ENCODE results near the gene SMIM24.

Gene SMIM24

DNA sequence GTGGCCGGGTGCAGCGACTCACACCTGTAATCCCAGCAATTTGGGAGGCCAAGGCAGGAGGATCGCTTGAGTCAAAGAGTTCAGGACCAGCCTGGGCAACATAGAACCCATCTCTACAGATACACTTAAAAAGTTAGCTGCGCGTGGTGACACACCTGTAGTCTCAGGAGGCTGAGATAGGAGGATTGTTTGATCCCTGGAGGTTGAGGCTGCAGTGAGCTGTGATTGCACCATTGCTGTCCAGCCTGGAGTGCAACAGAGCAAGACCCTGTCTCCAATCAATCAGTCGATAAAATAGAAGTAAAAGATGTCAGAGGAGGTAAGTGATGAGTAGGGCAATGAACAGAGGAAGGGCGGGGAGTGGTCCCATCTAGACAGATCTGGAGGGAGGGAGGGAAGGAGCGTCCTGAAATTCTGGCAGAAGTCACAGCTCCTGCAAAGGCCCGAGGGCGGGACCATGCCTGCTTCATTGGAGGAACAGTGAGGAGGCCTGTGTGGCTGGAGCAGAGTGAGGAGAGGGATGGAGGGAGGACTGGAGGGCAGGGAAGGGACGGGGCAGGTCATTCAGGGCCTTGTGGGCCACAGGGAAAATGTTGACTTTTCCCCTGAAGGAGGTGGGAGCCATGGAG is 9.7 kb downstream of the SMIM24 start:
- no peak for DNase-seq

DNA sequence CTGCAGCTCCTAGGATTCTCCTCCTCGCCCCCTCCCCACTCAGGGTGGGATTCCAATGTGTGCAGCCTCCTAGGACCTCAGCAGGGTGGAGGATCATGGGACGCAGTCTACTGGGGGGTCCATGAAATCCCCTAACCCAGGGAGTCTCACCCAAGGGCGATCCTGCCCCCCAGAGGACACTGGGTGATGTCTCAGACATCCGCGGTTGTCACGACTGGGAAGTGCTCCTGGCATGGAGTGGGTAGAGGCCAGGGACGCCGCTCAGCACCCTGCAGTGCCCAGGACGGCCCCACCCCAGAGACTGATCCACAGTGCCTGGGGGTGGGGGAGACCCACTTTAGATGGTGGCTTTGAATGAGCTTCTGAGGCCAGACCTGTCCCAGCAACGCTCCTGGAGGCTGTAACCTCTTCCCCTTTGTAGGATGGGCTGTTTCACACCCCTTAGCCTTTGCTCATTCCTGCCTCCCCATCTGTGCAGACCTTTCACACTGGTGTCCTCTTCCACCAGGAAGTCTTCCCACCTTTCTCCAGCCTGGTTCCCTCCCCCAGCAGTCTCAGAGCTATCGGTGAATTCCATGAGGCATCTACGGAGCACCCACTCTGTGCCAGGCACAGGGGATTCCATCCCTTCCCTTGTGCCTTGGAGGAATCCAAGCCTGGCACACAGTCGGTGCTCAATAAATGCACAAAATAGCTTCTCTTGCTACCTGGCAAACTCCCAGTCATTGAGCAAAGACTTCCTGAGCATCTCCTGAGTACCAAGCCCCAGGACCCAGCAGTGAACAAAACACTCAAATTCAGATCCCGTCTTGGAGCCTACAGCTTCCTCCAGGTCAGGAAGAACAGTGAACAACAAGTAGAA is 10.5 kb downstream of the SMIM24 start:
- DNase-seq, result no peak

DNA sequence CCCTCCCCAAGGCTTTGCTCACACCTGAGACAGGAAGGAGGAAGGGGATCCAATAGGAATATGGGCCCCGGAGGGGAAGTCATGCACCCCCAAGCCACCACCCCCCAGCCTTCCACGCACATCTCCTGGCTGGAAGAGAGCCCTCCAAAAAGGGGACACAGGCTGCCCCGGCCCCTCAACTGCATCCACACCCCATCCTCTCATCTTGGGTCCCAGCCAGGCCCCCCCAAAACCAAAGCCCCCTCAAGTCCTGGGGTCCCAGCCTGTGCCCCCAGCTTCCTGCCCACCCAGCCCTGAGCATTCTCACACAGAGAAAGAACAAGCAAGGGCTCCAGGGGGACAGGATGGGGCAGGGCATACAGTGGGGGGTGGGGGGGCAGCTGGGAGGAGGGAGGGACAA is 12.1 kb downstream of the SMIM24 start:
- no peak for DNase-seq

DNA sequence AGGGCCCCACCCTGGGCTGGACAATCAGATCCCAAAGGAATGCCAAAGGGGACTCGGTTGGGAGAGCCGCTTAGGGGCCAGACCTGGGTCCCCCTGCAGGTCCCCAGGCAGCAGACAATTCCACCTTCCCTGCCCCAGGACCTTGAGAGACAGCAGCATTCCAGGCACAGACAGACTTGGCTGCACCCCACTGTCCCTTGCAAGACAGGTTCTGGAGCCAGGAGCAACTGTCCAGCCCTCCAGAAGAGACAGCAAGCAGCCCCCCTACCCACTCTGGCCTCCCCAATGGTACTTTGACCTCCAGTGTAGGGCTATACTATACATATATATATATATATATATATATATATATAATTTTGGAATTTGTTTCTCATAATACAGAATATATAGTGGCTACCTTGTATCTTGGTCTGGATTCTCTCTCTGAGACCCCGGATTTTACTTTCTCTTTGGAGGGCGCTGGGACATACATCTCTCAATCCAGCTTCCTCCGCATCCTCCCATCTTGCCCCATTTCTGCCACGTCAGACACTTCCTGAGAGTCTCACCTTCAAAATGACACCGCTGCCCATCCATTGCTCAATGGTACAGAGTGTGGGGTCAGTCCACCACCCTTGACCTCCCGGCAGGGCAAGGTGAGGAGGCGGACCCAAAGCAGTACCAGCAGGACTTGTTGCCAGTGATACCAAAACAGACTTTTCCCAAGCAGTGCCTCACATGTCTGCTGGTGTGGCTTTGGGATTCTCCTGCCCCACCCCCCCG is 12.7 kb downstream of the SMIM24 start:
- no peak for DNase-seq

DNA sequence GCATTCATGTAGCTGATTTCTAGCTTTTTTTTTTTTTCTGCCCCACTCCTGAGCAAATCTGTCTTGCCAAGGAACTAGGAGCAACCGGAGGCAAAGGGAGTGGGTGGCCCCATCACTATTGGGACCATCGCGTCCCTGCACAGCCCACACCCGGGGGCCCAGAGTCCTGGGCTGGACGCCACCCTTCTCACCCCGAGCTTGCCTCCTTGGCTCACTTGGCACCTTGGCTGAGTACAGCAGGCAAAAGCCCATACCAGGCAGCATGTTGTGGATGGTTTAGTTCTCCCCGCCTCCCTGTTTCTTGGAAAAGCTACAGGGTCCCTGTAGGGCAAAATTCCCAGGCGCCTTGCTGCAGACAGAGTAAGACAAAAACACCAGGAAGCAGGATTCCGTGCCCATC is 13.7 kb downstream of the SMIM24 start:
- no peak for DNase-seq

DNA sequence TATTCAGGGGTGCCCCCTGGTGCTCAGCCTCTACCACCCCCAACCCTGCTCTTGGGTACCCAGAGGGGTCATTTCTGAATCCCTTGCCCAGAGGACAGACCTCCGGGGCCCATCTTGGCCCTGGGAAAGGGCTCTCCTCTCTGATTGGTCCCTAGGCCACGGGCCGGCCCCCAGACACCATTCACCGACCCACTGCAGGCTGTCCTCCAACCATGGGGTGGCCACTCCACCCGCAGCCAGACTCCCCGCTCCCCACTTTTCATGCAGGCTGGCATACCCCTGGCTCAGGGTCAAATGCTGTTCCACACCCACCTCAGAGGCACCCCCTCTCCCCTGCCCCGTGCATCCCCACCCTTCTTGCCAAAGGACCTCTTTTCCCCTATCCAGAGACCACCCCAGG is 14.8 kb downstream of the SMIM24 start:
- DNase-seq, result no peak

DNA sequence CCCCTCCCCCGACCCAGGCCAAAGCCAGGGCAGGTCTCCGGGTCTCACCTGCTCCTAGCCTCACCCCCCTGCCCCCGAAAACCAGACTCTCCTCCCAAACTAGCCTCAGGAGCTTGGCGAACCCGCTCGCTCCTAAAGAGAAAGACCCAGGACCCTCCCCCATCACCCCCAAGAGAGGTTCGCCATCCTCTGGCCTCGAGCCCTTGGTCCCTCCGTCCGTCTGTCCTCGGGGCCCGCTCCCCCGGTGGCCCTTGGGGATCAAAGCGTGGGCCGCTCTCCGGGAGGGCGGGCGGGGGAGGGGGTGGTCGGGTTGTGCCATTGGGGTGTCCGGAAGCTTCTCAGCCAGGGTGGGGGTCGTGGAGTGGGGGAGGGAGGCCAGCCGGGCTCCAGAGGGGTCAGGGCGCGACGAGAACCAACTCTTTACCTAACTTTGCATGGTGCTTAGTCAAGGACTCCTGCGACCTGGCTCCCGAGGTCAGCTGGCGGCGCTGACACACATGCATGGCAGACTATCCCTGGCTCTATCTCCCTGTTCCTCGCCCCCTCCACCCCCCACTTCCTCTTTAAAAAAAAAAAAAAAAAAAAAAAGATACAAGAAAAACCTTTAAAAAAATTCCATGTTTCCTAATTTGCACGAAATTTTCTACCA is 15.6 kb downstream of the SMIM24 start:
- no peak for DNase-seq

DNA sequence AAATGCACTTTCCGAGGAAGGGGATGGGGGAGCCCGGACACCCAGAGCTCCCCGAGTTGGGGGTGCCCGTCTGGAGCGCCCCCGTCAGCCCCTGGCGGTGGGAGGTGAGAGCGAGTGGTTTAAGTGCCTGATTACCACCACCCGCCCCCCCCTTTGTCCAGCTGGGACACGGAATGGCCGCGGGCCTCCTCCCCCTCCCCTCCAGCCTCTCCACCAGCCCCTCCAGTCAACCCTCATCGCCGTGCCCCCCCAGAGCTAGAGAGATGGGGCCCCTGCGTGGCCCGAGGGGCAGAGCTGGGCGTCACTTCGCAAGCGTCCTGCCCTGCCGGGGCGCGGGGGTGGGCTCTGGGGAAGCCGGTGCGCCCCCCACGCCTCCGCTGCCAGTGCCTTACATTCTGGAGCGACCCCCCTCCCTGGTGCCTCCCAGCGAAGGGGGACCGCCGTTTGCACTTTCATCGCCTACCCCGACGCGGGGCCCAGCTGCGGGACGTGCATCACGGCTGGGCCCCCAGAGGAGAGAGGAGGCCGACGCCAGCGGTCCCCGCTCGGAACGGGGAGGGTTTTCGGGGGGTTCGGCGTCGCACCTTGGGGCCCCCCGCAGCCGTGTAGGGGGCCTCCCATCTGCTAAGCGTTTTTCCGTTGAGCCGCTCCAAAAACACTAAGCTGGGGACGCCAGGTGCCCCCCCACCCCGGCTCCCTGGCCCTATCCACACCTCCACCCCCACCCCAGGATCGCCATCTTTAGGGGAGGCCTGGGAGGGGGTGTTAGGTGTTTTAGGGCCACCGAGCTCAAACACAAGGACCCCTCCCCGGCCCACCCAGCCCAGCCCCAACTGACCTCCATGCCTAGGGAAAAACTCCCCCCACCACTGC is 16.4 kb downstream of the SMIM24 start:
- DNase-seq, result no peak

DNA sequence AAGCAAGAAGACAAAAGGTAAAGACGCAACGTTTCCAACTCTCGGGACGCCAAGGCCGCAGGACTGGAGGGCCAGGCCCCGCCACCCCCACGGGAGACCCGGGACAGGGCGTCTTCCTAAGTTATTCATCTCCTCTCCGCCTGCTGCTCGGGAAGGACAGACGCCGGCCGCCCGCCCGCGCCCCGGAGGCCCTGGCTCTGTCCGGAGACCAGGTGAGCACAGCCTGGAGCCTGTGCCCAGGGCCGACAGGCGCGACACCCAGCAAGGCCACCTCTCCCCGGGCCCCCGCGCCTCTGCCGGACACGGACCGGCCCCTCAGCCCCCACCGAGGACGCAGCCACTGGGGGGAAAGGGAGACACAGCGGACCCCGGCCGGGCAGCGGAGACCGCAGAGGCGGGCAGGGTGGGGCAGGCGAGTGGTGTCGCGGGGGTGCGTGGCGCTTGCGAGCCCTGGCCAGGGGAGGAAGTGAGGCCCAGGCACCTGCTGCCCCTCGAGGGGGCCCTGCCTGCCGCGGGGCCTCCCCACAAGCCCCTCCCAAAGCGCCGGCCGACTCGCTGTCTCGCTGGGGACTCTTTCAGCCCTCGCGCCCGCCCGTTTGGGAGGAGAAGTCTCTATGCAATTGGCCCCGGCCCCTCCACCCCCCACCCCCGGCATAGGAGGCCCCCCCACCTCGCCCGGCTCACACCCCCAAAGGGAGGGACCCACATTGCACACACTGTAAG is 17.2 kb downstream of the SMIM24 start:
- DNase-seq, result no peak

DNA sequence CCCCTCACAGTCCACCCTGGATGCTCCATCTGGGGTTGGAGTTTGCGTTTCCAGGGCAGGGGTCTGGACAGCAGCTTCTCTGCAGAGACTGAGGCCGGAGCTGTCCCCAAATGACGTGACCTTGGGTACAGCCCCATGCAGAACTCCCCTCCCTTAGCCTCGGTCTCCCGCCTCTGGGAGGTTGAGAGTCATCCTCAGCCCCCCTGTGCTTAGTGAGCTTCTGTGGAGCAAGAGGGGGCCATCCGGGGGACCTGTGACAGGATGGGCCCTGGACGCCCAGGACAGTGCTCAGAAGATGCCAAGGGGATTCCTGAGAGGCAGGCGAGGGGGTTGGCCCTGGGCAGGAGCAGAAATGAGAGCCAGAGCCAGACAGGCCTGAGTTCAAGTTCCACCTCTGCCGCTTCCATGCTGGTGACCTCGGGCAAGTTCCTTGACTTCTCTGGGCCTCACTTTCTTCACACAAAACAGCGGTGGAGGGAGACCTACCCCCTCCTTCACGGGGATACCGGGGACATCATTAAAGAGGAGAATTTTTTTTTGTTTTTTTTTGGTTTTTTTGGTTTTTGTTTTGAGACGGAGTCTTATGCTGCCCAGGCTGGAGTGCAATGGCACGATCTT is 20.3 kb downstream of the SMIM24 start:
- no peak for DNase-seq

DNA sequence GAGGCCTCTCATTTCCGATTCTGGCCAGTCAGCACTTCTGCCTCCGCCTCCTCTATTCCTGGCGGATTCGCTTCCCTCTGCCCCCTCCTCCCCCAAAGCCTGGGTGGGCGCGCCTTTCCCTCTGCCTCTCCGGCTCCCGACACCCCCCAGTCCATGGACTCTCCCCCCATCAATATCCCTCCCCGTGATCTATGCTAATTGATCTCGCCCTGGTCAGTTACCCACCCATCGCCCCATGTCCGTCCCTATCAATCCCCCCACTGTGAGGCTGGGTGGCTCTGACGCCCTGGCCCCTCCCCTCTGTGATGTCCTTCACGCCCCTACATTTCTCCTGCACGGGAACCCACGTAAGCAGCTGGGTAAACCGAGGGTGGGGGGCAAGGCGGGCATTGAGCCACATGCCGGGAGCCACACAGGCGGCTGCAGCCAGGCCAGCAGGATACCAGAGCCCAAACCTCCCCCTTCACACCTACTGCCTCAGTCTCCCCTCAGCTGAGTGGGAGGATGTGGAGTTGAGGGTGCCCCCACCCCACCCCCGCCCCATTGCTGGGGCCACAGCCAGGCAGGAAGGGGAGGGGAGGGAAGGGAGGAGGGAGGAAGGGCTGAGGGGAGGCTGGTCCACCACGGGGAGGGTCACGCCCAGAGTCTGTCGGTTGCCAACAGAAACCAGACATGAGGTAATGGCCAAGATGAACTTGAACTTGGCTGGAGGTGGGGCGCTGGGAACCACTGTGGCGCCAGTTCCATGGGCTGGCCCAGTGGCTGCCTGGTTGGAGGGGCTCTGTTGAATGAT is 21.0 kb downstream of the SMIM24 start:
- DNase-seq, result no peak

DNA sequence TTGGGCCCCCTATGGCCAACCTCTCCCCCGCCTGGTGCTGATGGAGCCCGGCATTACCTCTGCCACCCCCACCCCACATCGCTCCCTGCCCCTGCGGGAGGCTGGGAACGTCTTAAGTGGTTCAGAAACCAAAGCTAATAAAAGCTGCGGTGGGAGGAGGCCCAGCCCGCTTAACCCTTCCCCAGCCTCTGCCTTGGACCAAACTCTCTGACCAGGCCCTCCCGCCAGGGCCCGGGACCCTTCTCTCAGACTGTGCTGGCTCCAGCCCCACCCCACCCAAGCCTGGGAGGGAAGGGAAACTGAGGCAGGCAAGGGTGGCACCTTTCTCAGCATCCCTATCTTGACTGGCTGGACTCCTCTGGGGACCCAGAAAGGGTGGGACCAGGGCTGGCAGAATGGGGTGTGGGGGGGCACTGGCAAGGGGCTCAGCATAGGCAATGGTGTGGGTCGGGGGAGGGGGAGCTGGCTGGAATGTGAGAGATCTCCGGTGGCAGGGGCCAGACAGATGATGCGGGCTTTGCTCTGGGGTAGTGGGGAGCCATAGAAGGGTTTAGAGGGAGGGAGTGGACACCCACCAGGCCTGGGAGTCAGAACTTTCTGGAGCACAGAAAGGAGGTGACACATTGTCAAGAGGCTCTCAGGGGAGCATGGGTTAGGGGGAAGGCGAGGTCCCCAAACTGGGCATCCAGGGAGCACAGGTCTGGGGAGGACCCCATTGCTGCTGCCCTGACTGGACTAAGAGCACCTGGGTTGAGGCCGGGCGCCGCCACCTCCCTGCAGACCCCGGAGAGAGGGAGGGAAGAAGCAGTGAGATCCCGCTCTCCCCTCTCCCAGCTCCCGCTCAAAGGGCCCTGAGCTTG is 21.9 kb downstream of the SMIM24 start:
- no peak for DNase-seq

DNA sequence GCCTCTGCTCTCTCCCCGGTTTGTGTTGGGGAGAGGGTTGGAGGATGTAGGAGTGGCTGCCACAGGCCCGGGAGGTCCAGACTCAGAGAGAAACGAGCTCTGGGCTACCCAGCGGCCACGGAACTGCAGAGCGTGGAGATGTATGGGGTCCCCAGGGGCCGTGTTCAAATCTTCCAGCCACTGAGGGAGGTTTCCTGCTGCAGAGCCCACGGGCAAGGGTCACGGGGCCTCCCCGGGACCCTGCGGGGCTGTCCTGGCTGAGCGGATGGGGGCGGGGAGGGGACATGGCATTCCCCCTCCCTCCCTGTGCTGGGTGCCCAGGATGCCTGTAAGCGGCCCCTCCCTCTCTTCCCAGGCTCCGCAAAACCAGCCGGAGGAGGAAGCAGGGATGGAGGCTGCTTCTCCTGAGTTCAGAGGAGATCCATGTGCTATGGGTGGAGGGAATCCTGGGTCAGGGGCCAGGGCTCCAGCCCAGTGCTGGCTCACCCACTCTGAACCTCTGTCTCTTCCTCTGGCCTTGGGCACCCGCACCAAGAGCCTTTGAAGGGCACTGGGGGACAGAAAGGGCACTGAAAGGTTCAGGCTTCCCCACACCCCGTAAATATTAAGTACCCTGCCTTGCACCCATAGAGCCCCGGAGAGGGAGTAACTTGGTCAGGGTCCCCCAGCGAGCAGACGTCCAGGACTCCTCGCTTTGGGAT is 22.6 kb downstream of the SMIM24 start:
- no peak for DNase-seq

DNA sequence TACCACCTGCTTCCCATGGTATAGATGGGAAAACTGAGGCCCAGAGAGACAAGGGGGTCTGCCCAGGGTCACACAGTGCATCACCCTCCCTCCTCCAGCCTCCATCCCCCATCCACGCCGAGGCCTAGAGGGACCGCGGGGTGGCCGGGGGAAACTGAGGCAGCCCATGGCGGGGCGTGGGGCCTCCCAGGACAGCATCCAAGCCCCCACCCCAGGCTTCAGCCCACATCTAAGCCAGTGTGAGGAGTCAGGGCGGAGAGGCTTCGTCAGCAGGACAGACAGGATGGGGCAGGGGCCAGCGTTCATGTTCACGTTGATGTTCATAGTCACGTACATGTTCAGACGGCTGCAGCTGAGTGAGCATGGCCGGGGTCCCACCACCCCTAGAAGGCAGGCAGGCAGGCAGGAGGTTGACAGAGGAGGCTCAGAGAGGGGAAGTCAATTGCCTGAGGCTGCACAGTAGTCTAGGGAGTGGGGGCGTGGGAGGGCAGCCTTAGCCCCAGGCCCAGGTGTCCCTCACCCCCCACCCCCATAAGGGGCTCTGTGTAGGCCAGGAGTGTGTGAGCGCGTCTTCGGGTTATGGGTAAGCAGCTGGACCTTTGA is 23.3 kb downstream of the SMIM24 start:
- DNase-seq, result no peak

DNA sequence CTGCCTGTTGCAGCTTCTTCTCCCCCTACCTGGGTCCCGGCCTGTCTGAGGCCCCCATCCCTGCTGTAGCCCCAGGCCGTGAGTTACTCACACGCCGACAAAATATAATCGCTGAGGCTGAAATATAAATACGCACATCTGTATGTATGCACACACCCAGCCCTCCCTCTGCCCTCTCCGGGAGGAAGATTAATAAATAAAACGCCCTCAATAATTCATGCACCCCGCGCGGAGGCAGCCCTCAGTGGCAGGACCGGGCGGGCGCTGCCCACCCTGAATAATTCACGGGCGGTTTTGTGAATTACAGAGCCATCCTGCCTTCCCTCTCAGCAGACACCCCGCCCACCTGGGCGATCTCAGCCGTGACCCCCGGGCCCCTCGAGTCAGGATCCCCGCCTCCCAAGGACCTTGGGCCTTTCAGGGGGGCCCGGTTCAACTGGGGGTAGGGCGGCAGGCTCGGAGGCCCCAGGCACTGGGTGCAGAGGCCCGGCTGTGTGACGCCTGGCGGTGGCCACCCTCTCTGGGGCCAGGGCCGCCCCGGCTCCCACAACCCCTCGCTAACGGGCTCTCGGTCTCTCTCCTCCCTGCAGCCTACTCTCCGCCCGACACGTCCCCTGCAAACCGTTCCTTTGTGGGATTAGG is 24.2 kb downstream of the SMIM24 start:
- DNase-seq, result no peak

DNA sequence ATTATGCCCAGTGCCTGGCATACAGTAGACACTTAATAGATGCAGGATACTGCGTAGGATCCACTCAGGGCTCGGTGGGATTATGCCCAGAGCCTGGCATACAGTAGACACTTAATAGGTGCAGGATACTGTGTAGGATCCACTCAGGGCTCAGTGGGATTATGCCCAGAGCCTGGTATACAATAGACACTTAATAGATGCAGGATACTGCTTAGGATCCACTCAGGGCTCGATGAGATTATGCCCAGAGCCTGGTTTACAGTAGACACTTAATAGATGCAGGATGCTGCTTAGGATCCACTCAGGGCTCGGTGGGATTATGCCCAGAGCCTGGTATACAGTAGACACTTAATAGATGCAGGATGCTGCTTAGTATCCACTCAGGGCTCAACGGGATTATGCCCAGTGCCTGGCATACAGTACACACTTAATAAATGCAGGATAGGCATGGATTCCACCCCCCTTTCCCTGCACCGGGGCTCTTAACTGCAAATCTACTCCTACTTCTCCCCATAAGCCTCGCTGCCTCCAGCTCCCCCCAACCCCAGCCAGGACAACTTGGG is 24.9 kb downstream of the SMIM24 start:
- no peak for DNase-seq

Data from central memory CD4-positive, alpha-beta T cell (primary cell).